Measurements from ENCODE around the gene CSKMT. TPM values are rescaled to one million over a fixed set of nuclear protein-coding genes. Genes with fewer than 3 reads are reported as not detected.

The CSKMT gene
- total and polyA plus RNA-seq, 8 donors: 5.1 to 21.8 (median 6.5) TPM

DNA sequence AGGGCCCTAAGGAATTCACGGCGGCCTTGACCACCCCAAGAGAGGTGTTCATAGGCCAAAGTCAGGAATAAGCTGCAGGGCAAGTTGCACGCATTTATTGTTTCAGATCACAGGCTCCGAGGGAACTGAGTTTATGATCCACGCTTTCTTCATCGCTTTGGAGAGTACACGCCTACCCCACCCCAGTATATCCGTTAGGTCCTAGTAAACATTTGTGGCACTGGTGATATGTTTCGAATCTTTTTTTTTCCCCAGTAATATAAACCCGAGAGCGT lies 19.5 kb upstream of the CSKMT start:
- ATAC-seq (no peak), DNase-seq (no peak)
- peaks cover 0 to 46% of the 10 kb centered on the region in 2 donors for H3K36me3 ChIP-seq
- H3K27ac ChIP-seq: peak overlapping the region; percentile 83 to 91
- intact Hi-C loops (cut with DNase I): no loop called here
- peak overlapping the region; percentile 94 to 100 for H3K4me3 ChIP-seq
- TF ChIP-seq, protein P1, sequence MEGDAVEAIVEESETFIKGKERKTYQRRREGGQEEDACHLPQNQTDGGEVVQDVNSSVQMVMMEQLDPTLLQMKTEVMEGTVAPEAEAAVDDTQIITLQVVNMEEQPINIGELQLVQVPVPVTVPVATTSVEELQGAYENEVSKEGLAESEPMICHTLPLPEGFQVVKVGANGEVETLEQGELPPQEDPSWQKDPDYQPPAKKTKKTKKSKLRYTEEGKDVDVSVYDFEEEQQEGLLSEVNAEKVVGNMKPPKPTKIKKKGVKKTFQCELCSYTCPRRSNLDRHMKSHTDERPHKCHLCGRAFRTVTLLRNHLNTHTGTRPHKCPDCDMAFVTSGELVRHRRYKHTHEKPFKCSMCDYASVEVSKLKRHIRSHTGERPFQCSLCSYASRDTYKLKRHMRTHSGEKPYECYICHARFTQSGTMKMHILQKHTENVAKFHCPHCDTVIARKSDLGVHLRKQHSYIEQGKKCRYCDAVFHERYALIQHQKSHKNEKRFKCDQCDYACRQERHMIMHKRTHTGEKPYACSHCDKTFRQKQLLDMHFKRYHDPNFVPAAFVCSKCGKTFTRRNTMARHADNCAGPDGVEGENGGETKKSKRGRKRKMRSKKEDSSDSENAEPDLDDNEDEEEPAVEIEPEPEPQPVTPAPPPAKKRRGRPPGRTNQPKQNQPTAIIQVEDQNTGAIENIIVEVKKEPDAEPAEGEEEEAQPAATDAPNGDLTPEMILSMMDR (IDR thresholded peaks at IDR 0.05): no peak
- H3K27me3 ChIP-seq: no peaks in the 10 kb centered on the region
- H3K4me1 ChIP-seq: peaks cover 16 to 29% of the 10 kb centered on the region in 2 donors
- H3K9me3 ChIP-seq: no peaks in the 10 kb centered on the region

DNA sequence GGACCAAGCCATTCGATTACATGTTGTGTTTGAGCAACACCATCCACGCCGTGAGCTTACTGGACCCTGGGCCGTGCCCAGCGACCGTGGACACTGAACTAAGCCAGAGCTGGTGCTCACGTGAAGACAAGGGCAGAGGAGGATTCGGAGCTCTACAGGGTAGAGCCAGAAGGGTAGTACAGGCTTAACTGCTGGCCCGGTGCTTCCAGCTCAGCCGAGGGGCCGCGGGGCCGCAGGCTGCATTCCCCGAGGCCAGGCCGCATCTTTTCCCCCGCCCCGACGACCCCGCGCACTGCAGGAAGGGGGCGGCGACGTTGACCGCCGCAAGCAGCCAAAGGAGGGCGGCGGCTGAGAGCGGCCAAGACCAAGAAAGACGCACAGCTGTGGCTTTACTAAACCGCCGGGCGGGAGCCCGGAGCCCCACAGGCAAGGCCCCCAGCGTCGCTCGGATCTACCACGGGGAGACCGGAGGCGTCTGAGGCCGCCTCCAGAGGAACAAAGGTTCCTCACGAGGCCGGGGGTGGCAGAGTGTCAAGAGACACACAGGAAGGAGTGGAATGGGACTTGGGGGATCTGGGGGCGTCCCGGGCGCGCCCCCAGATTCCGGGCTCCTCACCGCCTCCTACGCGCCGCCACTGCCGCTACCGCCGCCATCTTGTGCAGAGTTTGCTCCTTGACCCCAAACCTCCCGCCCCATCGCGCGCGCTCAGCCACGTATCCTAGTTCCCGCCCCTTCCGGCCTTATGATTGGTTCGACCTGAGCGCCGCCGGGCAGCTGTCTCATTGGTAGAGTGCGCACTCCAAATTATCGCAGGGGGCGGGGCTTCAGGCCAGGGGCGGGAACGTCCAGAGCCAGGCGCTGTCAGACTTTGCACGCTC lies 18.9 kb upstream of the CSKMT start, which contains the start of gene GANAB:
Gene GANAB, minus strand, starts transcription at position 668 of the 879 bp plus-strand sequence. Its CDS starts 14 bp downstream, at position 654.
- H3K27me3 ChIP-seq: no peaks in the 10 kb centered on the region
- no peaks in the 10 kb centered on the region for H3K9me3 ChIP-seq
- peak within 1 kb of the TSS; percentile 83 to 91 for H3K27ac ChIP-seq
- H3K4me1 ChIP-seq: peaks cover 16 to 31% of the 10 kb centered on the region in 2 donors
- intact Hi-C loops (cut with DNase I): no loop called here
- DNase-seq (peak; percentile 97 to 99 (median 98)), ATAC-seq (peak; percentile 99)
- TF ChIP-seq, protein P1 (IDR thresholded peaks at IDR 0.05): no peak
- peaks cover 0 to 46% of the 10 kb centered on the region in 2 donors for H3K36me3 ChIP-seq
- H3K4me3 ChIP-seq: peak within 1 kb of the TSS; percentile 94 to 100

DNA sequence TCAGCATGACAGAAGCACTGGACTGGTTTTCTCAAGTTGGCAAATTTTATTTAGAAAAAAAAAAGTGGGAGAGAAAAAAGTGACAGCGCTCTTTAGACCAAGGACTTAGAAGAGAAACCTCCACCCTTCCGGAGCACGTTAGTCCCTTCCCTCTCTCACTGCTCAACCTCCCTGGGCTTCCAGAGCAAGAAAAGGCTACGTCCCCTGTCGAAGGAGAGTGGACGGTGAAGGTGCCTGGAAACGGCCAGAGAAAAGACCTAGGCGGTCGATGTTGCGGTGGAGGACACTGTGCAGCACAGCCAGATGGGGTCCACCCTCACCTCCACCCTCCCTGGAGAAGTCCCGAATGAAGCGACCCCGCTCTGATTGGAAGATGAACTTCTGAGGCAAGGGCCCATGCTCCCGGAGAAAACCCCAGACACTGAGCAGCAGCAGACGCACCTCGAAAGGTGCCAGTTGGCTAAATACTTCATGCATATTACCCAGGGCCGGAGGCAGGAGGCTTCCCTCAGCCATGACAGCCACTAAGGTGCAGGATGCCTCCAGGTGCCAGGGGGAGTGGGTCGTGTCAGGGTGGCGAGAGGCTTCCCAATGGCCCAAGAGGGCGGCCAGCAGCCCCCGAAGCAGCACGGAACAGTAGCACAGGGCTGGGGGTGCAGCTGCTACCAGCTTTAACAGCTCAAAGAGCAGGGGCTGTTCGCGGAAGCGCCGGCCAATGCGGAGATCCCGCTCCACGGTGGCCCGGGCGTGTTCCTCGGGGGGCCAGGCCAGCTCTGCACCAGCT lies 18.1 kb upstream of the CSKMT start:
- peak overlapping the region in 1 of 2 donors; percentile 100 for H3K4me3 ChIP-seq
- TF ChIP-seq, protein P1 (IDR thresholded peaks at IDR 0.05): no peak
- peaks cover 0 to 46% of the 10 kb centered on the region in 2 donors for H3K36me3 ChIP-seq
- peak overlapping the region in 1 of 2 donors; percentile 91 for H3K27ac ChIP-seq
- ATAC-seq (peak; percentile 1), DNase-seq (peak in 1 of 4 donors; percentile 78)
- intact Hi-C loops (cut with DNase I): no loop called here
- H3K4me1 ChIP-seq: peaks cover 19 to 40% of the 10 kb centered on the region in 2 donors
- no peaks in the 10 kb centered on the region for H3K27me3 ChIP-seq
- no peaks in the 10 kb centered on the region for H3K9me3 ChIP-seq

DNA sequence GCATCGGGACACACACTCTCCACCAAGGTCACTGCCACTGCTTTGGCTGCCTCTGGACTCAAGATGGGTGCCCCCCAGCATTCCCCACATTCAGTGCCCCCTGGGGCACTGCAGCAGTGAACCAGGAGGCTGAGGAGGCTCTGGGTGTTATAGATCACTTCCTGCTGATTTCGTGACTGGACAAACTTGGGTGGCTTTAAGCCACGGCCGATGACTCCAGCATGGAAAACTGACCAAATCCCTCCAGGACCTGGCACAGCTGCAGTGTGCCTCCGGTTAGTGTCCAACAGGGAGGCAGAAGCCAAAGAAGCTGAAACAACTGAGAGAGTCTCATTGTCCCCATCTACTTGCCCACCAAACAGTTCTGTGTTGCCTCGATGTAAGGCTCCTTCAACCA lies 17.5 kb upstream of the CSKMT start:
- Histone ChIP-seq H3K9me3 (no peaks in the 10 kb centered on the region), H3K4me1 (peaks cover 20 to 46% of the 10 kb centered on the region in 2 donors), H3K36me3 (peaks cover 0 to 43% of the 10 kb centered on the region in 2 donors), H3K4me3 (no peak overlapping the region), H3K27ac (no peak overlapping the region), H3K27me3 (no peaks in the 10 kb centered on the region)
- no peak for ATAC-seq
- no peak for DNase-seq
- TF ChIP-seq, protein P1 (IDR thresholded peaks at IDR 0.05): no peak
- intact Hi-C loops (cut with DNase I): no loop called here
